ENCODE data around the gene IL1RAPL1. TPM values are rescaled to one million over a fixed set of nuclear protein-coding genes. Genes with fewer than 3 reads are reported as not detected.

Gene IL1RAPL1
- total RNA-seq, 1 donor from 2014 or later = not detected

DNA sequence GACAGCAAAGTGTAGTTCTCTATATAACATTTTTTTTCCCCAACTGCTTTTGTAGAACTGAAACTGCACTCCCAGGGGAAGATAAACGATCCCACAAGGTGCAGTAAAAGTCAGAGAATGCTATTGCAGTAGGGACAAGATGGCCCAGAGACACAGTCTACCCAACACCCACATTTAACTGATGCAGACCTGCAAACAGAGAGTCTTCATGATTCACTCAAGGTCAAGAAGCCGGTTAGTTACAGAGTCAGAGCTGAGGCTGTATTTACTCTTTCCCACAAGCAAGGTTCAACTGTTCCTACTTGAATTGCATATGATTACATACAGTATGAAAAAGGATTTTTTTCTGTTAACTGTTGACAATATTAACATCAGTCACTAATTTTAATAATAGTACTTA, 654.6 kb downstream of the IL1RAPL1 start:
- DNase-seq (ENCODE audit: low read depth) = no peak
- TF ChIP-seq CTCF (conservative IDR thresholded peaks at IDR 0.05; ENCODE audit: low read depth, low read length) = no peak
- H3K4me3 ChIP-seq (ENCODE audit: low read depth, low read length) = no peak overlapping the region

DNA sequence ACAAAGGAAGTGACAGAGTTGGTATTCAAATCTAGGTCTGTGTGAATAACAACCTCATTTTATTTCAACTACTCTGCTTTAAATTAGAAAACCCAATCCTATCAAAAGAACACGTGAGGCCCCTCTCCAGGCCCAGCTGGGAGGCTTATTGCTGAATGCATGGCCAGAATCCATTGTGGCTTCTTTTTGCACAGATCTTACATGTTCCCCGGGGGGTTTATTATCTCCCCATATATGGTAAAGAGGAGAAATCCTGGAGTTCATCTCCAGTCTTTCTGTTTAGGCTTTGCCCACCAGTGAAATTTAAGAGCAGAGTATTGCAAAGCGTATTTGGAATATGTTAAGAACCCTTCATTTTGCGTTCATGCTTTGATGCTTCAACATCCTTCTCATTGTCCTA, 655.6 kb downstream of the IL1RAPL1 start:
- no peak for DNase-seq (ENCODE audit: low read depth)
- no peak overlapping the region for H3K4me3 ChIP-seq (ENCODE audit: low read depth, low read length)
- TF ChIP-seq CTCF (conservative IDR thresholded peaks at IDR 0.05; ENCODE audit: low read depth, low read length) = no peak

DNA sequence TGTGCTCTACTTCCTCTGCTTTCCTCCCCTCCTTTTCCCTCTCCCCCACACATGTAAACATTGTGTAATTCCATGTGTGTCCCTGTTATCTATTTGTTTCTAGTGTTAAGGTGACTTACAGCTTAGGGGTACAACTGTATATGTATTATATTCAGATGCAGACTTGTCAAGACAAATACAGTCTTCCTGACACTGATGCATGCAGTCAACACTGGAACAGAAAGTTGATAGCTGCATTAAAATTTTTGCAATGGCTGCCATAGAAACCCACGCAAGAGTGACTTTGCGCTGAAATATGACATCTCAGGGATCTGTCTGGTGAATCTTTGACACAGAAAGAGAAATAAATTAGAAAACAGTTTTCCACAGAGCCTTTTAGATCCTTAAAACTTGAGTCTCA, 656.7 kb downstream of the IL1RAPL1 start:
- DNase-seq (ENCODE audit: low read depth) = no peak
- no peak overlapping the region for H3K4me3 ChIP-seq (ENCODE audit: low read depth, low read length)
- no peak for TF ChIP-seq CTCF (conservative IDR thresholded peaks at IDR 0.05; ENCODE audit: low read depth, low read length)

DNA sequence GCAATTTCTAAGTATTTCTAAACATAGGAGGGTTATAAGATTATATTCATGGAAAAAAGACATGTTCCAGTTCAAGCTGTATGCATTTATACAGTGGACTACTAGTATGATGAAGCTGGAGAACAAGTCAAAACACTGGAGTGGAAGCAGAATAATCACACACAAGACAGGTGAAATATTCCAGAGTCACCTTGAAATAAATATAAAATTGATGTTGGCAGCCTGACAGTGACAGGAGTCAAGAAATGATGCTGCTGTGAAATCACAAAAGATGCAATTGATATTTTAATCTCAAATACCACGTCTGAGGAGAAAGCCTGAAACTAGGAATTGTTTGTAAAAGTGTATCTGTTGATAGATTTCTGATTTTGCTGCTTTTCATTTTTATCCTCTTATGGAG, 667.3 kb downstream of the IL1RAPL1 start:
- no peak for DNase-seq (ENCODE audit: low read depth)
- no peak overlapping the region for H3K4me3 ChIP-seq (ENCODE audit: low read depth, low read length)
- TF ChIP-seq CTCF (conservative IDR thresholded peaks at IDR 0.05; ENCODE audit: low read depth, low read length) = no peak

GRCh38 chrX:29257521-29257920, 670.3 kb downstream of the IL1RAPL1 start:
- no peak overlapping the region for H3K4me3 ChIP-seq (ENCODE audit: low read depth, low read length)
- no peak for TF ChIP-seq CTCF (conservative IDR thresholded peaks at IDR 0.05; ENCODE audit: low read depth, low read length)
- no peak for DNase-seq (ENCODE audit: low read depth)

DNA sequence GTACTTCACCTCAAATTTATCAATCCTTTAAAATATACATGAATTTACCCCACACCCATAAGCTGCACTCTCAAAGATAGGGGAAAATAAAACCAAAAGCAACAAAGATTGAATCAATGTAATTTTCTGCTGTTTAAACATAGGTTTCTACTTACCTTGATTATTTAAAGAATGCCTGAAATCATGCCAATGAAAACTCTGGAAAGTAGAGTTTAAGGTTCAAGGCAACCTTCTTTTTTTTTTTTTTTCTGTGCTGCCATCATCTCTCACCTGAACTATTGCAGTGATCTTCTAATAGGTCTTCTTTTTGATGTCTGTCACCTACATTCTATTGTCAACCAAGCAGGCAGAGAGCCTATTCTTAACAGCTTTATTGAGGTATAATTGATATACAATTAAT, 682.1 kb downstream of the IL1RAPL1 start:
- TF ChIP-seq CTCF (conservative IDR thresholded peaks at IDR 0.05; ENCODE audit: low read depth, low read length) = no peak
- H3K4me3 ChIP-seq (ENCODE audit: low read depth, low read length) = no peak overlapping the region
- DNase-seq (ENCODE audit: low read depth) = no peak

DNA sequence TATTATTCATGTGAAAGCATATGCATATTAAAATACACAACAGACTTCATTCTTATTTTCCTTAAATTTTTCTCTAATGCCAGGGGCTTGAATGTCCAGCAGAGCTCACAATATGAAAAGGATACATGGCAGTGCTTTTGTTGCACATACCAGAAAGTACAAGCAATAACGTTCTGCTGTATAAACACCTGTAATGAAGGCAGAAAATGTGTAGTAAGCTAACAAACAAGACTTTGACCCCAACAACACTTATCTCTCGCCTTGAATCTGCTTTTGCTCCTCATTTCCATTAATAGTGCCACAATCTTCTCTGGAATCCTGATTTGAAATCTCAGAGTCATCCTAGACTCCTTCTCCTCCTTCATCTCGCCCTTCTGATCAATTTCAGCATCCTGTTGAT, 687.3 kb downstream of the IL1RAPL1 start:
- H3K4me3 ChIP-seq (ENCODE audit: low read depth, low read length) = no peak overlapping the region
- TF ChIP-seq CTCF (conservative IDR thresholded peaks at IDR 0.05; ENCODE audit: low read depth, low read length) = no peak
- DNase-seq (ENCODE audit: low read depth) = no peak

Measured in epithelial cell of proximal tubule (primary cell).